GM12873 (cell line): ENCODE data around the gene NXPH4.

Experiments
- TF ChIP-seq, protein P1 (sequence below): IDR thresholded peaks from 2 replicates; pipeline ENCODE4 v1.5.1; 2012; ENCODE audit warnings: low read depth, mild to moderate bottlenecking, moderate library complexity, low read length, control low read depth; ENCODE audit not compliant: insufficient read depth; ENCODE audit errors: missing control alignments

The NXPH4 gene

DNA sequence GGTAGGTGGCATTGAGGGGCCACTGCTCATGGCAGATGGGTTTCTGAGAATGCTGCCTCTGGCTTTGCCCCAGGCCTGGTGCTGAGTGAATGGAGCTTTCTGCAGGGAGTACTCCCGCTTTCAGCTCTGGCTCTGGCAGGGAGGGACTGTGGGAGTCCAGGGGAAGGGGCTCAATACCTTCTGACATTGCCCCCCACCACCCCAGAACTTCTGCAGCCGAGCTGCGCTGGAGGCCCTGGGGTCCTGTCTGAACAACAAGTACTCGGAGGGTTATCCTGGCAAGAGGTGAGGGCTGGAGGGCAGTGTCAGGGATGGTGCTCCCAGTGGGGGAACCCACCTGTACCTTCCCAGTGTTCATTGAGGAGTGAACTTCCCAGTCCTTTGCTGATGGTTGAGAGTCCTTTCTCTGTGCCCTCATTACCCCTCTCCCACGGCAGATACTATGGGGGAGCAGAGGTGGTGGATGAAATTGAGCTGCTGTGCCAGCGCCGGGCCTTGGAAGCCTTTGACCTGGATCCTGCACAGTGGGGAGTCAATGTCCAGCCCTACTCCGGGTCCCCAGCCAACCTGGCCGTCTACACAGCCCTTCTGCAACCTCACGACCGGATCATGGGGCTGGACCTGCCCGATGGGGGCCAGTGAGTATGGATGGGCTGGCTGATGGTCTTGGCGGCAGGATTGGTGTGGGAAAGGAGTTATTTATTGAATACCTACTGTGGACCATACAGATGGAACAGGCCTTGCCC lies 14.9 kb downstream of the NXPH4 start:
- TF ChIP-seq, protein P1, sequence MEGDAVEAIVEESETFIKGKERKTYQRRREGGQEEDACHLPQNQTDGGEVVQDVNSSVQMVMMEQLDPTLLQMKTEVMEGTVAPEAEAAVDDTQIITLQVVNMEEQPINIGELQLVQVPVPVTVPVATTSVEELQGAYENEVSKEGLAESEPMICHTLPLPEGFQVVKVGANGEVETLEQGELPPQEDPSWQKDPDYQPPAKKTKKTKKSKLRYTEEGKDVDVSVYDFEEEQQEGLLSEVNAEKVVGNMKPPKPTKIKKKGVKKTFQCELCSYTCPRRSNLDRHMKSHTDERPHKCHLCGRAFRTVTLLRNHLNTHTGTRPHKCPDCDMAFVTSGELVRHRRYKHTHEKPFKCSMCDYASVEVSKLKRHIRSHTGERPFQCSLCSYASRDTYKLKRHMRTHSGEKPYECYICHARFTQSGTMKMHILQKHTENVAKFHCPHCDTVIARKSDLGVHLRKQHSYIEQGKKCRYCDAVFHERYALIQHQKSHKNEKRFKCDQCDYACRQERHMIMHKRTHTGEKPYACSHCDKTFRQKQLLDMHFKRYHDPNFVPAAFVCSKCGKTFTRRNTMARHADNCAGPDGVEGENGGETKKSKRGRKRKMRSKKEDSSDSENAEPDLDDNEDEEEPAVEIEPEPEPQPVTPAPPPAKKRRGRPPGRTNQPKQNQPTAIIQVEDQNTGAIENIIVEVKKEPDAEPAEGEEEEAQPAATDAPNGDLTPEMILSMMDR, result no peak

DNA sequence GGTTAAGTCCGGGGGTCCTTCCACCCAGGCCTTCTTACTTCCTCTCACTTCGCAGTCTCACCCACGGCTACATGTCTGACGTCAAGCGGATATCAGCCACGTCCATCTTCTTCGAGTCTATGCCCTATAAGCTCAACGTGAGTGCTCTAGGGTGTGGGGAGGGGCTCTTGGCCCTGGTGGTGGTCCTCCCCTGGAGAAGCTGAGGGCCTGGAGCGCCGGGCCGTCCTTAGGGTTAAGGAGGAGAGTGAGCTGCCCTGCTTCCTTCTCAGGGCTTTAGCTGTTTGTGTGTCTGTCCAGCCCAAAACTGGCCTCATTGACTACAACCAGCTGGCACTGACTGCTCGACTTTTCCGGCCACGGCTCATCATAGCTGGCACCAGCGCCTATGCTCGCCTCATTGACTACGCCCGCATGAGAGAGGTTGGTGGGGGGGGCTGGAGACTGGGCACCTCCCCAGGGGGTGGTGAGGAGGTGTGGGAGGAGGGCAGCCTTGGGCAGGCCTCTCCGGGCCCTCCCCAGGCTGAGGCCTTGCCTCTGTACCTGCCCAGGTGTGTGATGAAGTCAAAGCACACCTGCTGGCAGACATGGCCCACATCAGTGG lies 15.7 kb downstream of the NXPH4 start:
- TF ChIP-seq, protein P1, result no peak

DNA sequence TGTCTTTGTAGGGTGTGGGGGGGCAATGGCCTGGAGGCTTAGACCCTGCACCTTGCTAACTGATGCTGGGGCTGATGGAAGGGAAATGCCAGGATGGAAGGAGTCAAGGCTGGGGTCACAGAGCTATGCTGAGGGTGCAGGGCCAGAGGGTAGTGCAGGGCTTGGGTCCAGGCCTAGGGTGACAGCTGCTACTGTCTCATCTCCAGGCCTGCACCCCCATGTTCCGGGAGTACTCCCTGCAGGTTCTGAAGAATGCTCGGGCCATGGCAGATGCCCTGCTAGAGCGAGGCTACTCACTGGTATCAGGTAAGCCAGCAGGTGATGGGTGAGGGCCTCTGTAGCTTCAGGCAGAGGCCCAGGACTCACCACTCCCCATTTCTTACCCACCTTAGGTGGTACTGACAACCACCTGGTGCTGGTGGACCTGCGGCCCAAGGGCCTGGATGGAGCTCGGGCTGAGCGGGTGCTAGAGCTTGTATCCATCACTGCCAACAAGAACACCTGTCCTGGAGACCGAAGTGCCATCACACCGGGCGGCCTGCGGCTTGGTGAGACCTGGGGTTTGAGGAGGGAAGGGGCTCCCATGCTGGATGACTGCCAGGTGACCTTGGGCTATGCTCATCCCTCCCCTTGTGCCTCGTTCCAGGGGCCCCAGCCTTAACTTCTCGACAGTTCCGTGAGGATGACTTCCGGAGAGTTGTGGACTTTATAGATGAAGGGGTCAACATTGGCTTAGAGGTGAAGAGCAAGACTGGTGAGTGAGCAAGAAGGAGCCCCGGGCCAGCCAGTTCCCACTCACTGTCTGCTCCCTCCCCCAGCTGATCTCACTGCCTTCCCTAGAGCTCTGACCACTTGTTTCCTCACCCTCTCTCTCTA lies 17.0 kb downstream of the NXPH4 start:
- TF ChIP-seq, protein P1, result no peak

DNA sequence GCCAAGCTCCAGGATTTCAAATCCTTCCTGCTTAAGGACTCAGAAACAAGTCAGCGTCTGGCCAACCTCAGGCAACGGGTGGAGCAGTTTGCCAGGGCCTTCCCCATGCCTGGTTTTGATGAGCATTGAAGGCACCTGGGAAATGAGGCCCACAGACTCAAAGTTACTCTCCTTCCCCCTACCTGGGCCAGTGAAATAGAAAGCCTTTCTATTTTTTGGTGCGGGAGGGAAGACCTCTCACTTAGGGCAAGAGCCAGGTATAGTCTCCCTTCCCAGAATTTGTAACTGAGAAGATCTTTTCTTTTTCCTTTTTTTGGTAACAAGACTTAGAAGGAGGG lies 17.6 kb downstream of the NXPH4 start:
- TF ChIP-seq, protein P1, result no peak

DNA sequence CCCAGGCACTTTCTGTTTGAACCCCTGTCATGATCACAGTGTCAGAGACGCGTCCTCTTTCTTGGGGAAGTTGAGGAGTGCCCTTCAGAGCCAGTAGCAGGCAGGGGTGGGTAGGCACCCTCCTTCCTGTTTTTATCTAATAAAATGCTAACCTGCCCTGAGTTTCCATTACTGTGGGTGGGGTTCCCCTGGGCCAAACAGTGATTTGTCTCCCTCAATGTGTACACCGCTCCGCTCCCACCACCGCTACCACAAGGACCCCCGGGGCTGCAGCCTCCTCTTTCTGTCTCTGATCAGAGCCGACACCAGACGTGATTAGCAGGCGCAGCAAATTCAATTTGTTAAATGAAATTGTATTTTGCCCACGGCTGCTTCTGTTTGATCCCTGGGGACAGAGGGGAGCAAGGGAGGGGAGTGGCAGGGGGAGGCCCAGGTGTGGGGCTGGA lies 18.0 kb downstream of the NXPH4 start:
- TF ChIP-seq, protein P1, result no peak

DNA sequence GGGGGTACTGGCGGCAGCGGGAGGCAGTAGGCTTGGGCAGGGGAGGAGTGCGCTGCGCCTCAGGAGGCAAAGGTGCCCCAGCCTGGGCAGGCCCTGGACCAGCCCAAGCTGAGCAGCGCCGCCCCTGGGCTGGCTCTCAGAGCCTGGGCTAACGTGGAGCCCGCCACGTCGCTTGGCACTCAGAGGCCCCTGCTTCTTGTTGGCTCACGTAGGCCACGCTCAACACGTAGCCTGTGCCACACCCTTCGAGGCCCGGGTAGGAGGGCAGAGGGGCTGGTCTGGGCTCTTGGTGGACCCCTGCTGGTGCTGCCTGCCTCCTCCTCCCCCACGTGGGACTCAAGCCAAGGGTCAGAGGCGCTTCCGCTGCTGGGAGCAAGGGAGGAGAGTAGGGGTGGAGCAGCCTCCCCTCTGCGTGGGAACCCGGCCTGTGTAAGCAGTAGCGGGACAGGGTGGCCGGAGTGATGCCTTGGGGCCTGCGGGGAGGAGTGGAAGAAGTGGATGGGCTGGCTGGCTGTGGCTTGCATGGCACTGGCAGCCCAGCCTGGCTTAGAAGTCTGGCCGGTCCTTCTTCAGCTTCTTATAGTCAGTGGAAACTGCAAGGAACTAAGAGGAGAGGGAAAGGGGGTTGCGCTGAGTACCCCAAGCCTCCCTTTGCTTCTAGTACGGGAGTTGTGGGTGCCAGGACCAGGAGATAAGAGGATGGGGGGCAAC lies 18.6 kb downstream of the NXPH4 start:
- TF ChIP-seq, protein P1, result no peak
